HepG2 (cell line): ENCODE measurements around the gene CNTN4. TPM values are rescaled to one million over a fixed set of nuclear protein-coding genes. Genes with fewer than 3 reads are reported as not detected.

ENCODE experiments used
- ATAC-seq: fragments of 200-7000 bp; cut with Tn5 transposase; 3 replicates; pipeline ENCODE4 v1.9.1; 2020; ENCODE audit warnings: mild to moderate bottlenecking, moderate library complexity
- BruUV-seq: library from RNA; stranded (reverse); fragments of 400-500 nt; replicated peaks from 2 replicates; lab custom pipeline; 2021; lab: Mats Ljungman, UMichigan
- CTCF ChIA-PET: fragments of 300-600 bp; formaldehyde crosslinking; extraction: SDS; loops from one replicate; lab custom pipeline; 2021; ENCODE audit warnings: low total read pairs, inconsistent platforms, low intra/inter-chr PET ratio; lab: Yijun Ruan, JAX
- POLR2A ChIA-PET: fragments of 350-600 bp; sonication (Branson Sonifier 250); formaldehyde crosslinking; loops from one replicate; lab custom pipeline; 2020; ENCODE audit warnings: antibody characterized with exemption, inconsistent platforms; lab: Yijun Ruan, JAX
- DNase-seq: peaks from one replicate; pipeline ENCODE4 v3.0.0-alpha.2; 2015; ENCODE audit warnings: low spot score
- FAIRE-seq: peaks from 3 replicates; lab custom pipeline; 2011; peaks lifted over from hg19 to GRCh38; lab: Jason Lieb, UNC
- H2AFZ ChIP-seq: one replicate; pipeline ENCODE4 v1.6.1; 2011; ENCODE audit warnings: low read length, inconsistent platforms
- H3K27ac ChIP-seq: fragments of 300-600 bp; 3 replicates; pipeline ENCODE4 v1.8.0; 2011; ENCODE audit warnings: mixed run types, mild to moderate bottlenecking, mixed read lengths, low read length, inconsistent platforms; ENCODE audit not compliant: insufficient read depth; ENCODE audit errors: extremely low read length
- H3K27me3 ChIP-seq, 2 experiments: fragments of 200-600 bp in 1 of 2; 2 replicates in 1 of 2; 3 replicates in 1 of 2; pipeline versions ENCODE4 v1.6.0 to v1.8.0; 2011; ENCODE audit warnings: low read length in 2 of 2, mild to moderate bottlenecking in 2 of 2, moderate library complexity in 2 of 2, inconsistent platforms in 1 of 2; ENCODE audit not compliant: insufficient read depth in 2 of 2, control insufficient read depth in 1 of 2
- H3K36me3 ChIP-seq, 2 experiments: fragments of 200-600 bp in 1 of 2; replicated peaks in 1 of 2; 2 replicates in 1 of 2; 3 replicates in 1 of 2; pipeline versions ENCODE4 v1.5.1 to v1.8.0; 2011; ENCODE audit warnings: low read length in 2 of 2, inconsistent platforms in 1 of 2; ENCODE audit not compliant: insufficient read depth in 2 of 2, control insufficient read depth in 1 of 2
- H3K4me1 ChIP-seq: 2 replicates; pipeline ENCODE4 v1.5.1; 2012; ENCODE audit warnings: low read length, inconsistent platforms; ENCODE audit not compliant: insufficient read depth
- H3K4me2 ChIP-seq: 2 replicates; pipeline ENCODE4 v1.6.0; 2011; ENCODE audit warnings: low read depth, low read length, inconsistent platforms
- H3K4me3 ChIP-seq, 3 experiments: fragments of 200-600 bp in 1 of 3; sonication (generic), shearing (Covaris generic) in 1 of 3; replicated peaks in 1 of 3; 2 replicates each; pipeline ENCODE4 v1.5.1; 2011 to 2016; ENCODE audit warnings: low read length in 3 of 3, inconsistent platforms in 2 of 3, low read depth in 2 of 3, mild to moderate bottlenecking in 2 of 3, control low read depth in 1 of 3, mixed read lengths in 1 of 3; ENCODE audit not compliant: insufficient read depth in 1 of 3
- H3K79me2 ChIP-seq: one replicate; pipeline ENCODE4 v1.6.1; 2011; ENCODE audit warnings: low read length, inconsistent platforms; ENCODE audit not compliant: insufficient read depth
- H3K9ac ChIP-seq: 2 replicates; pipeline ENCODE4 v1.6.0; 2011; ENCODE audit warnings: mild to moderate bottlenecking, low read depth, low read length, inconsistent platforms; ENCODE audit not compliant: insufficient read depth
- H3K9me3 ChIP-seq: 2 replicates; pipeline ENCODE4 v1.5.1; 2012; ENCODE audit warnings: mild to moderate bottlenecking, low read length
- H4K20me1 ChIP-seq: 2 replicates; pipeline ENCODE4 v1.6.0; 2011; ENCODE audit warnings: inconsistent platforms, mild to moderate bottlenecking, low read length, moderate library complexity; ENCODE audit not compliant: insufficient read depth
- CCAR2 ChIP-seq: fragments of 200-400 bp; formaldehyde crosslinking; optimal IDR thresholded peaks from 2 replicates; pipeline ENCODE3; 2018; ENCODE audit warnings: low read depth, mild to moderate bottlenecking, low read length, moderate library complexity
- GLI4 ChIP-seq: sonication (generic); formaldehyde crosslinking; IDR thresholded peaks from 2 replicates; pipeline ENCODE4 v1.5.1; 2020; ENCODE audit warnings: missing genetic modification reagents, mild to moderate bottlenecking, moderate library complexity, borderline replicate concordance
- HOXA7 ChIP-seq: sonication (generic); formaldehyde crosslinking; IDR thresholded peaks from 2 replicates; pipeline ENCODE4 v1.8.1; 2022; ENCODE audit warnings: mild to moderate bottlenecking, missing genetic modification reagents, moderate library complexity
- MAZ ChIP-seq, 2 experiments: sonication (generic) in 1 of 2; formaldehyde crosslinking in 1 of 2; IDR thresholded peaks; 2 replicates each; pipeline versions ENCODE4 v1.5.0 to v1.6.1; 2012 to 2020; ENCODE audit warnings: low read depth in 2 of 2, mild to moderate bottlenecking in 2 of 2, borderline replicate concordance in 1 of 2, improper control_type of control experiment in 1 of 2, low read length in 1 of 2, missing genetic modification reagents in 1 of 2, moderate library complexity in 1 of 2
- MIXL1 ChIP-seq: IDR thresholded peaks from 2 replicates; pipeline ENCODE4 v1.6.1; 2016
- NFE2 ChIP-seq: sonication (generic); formaldehyde crosslinking; IDR thresholded peaks from 2 replicates; pipeline ENCODE4 v1.4.0; 2020; ENCODE audit warnings: missing genetic modification reagents
- ONECUT2 ChIP-seq: sonication (generic); formaldehyde crosslinking; IDR thresholded peaks from 2 replicates; pipeline ENCODE4 v1.4.0; 2020; ENCODE audit warnings: missing genetic modification reagents
- POLR2G ChIP-seq: fragments of 200-400 bp; formaldehyde crosslinking; IDR thresholded peaks from 2 replicates; pipeline ENCODE4 v1.6.1; 2018; ENCODE audit warnings: mild to moderate bottlenecking, low read depth, low read length, moderate library complexity
- PRPF4 ChIP-seq: fragments of 200-400 bp; formaldehyde crosslinking; IDR thresholded peaks from 2 replicates; pipeline ENCODE4 v1.6.1; 2016; ENCODE audit warnings: low read length, low read depth; ENCODE audit not compliant: poor library complexity, severe bottlenecking
- RFXAP ChIP-seq: sonication (generic); formaldehyde crosslinking; IDR thresholded peaks from 2 replicates; pipeline ENCODE4 v1.4.0; 2020; ENCODE audit warnings: missing genetic modification reagents, borderline replicate concordance
- SIN3A ChIP-seq: IDR thresholded peaks from 2 replicates; pipeline ENCODE4 v1.6.1; 2011; ENCODE audit warnings: low read depth, mild to moderate bottlenecking, control low read depth, low read length, borderline replicate concordance
- ZFP37 ChIP-seq: sonication (generic); formaldehyde crosslinking; IDR thresholded peaks from 2 replicates; pipeline ENCODE4 v1.4.0; 2020; ENCODE audit warnings: missing genetic modification reagents, borderline replicate concordance
- ZNF367 ChIP-seq: sonication (generic); formaldehyde crosslinking; IDR thresholded peaks from 2 replicates; pipeline ENCODE4 v1.4.0; 2020; ENCODE audit warnings: missing genetic modification reagents, borderline replicate concordance
- ZNF614 ChIP-seq: IDR thresholded peaks from 2 replicates; pipeline ENCODE4 v1.6.1; 2018; ENCODE audit warnings: missing biosample characterization, missing genetic modification reagents, inconsistent platforms, borderline replicate concordance
- ZNF670 ChIP-seq: sonication (generic); formaldehyde crosslinking; IDR thresholded peaks from 2 replicates; pipeline ENCODE4 v1.8.0; 2022; ENCODE audit warnings: mild to moderate bottlenecking, missing genetic modification reagents, borderline replicate concordance
- ZNF776 ChIP-seq: sonication (generic); formaldehyde crosslinking; IDR thresholded peaks from 2 replicates; pipeline ENCODE4 v1.4.0; 2020; ENCODE audit warnings: mild to moderate bottlenecking, missing genetic modification reagents
- WGBS: methylation state at CpG from one replicate; pipeline ENCODE4 v1.1.6; 2017; ENCODE audit warnings: low lambda C conversion rate; 5-methylcytosine and 5-hydroxymethylcytosine counted together
- in situ Hi-C: cut with HindIII; loops from 2 replicates; pipeline ENCODE4 v1.10.0; 2017; ENCODE audit warnings: low pct_unique_long_range_greater_than_20kb; ENCODE audit not compliant: extremely low pct_ligation_motif_present
- intact Hi-C: fragments of 100-400 bp; cut with micrococcal nuclease; formaldehyde crosslinking; loops from one replicate; pipeline ENCODE4 v1.10.0; 2022; ENCODE audit not compliant: unreplicated experiment
- polyA plus RNA-seq, 8 experiments: library from polyadenylated mRNA; depleted of rRNA in 3 of 8; stranded (reverse) in 7 of 8; unstranded in 1 of 8; fragments of >200 nt; fragmentation: Illumina TruSeq in 4 of 8; extraction: Trizol in 4 of 8; gene quantifications; 2 replicates each; pipeline versions ENCODE4 v1.2.1 to v1.2.3, GENCODE V29; 2011 to 2016; ENCODE audit warnings: low read depth in 4 of 8, missing spikeins in 1 of 8, mixed read lengths in 1 of 8; ENCODE audit not compliant: insufficient read depth in 1 of 8
- total RNA-seq, 5 experiments: library from RNA; depleted of rRNA; stranded (reverse); fragments of >200 nt; fragmentation: Illumina TruSeq; extraction: Trizol; gene quantifications; 2 replicates each; pipeline ENCODE4 v1.2.3, GENCODE V29; 2016; ENCODE audit warnings: low read depth in 1 of 5
- TF ChIP-seq, protein P1 (sequence below): sonication (generic); formaldehyde crosslinking; IDR thresholded peaks from 2 replicates; pipeline ENCODE4 v1.5.1; 2020; ENCODE audit warnings: missing genetic modification reagents, mild to moderate bottlenecking, borderline replicate concordance
- TF ChIP-seq, protein P2 (sequence below): sonication (generic); formaldehyde crosslinking; IDR thresholded peaks from 2 replicates; pipeline ENCODE4 v1.8.0; 2022; ENCODE audit warnings: low read depth, missing genetic modification reagents
- TF ChIP-seq, protein P3 (sequence below): sonication (generic); formaldehyde crosslinking; IDR thresholded peaks from 2 replicates; pipeline ENCODE4 v1.4.0; 2020; ENCODE audit warnings: missing genetic modification reagents

Gene CNTN4
- total and polyA plus RNA-seq, 2 of the 13 experiments (the other 11 are each of a cell fraction or from before 2014, with no cell fraction given) = 0.01 to 0.13 TPM

DNA sequence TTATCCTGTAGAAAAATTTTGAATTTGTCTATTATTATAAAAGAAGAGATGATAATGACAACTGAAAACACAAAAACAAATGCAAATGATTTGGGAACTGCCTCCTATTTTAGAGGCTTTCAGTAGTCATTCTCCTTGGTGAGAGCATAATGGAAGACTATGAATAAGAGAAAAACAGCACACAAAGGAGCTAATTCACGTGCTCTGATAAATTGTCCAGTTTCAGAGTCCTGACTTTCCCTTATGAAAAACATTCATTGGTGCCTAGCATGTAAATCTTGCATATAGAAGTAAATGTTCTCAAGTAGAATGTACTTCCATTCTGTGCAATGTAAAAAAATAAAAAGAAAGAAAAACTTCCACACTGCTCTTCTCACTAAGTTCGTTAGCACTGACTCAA, 805.4 kb downstream of the CNTN4 start:
- Histone ChIP-seq H3K4me2 (no peak overlapping the region), H3K79me2 (no peaks in the 10 kb centered on the region), H3K4me3 (no peak overlapping the region), H3K27ac (no peak overlapping the region), H3K9me3 (no peaks in the 10 kb centered on the region), H3K27me3 (no peaks in the 10 kb centered on the region), H3K9ac (no peak overlapping the region), H3K4me1 (no peaks in the 10 kb centered on the region), H4K20me1 (no peaks in the 10 kb centered on the region), H2AFZ (no peak overlapping the region), H3K36me3 (no peaks in the 10 kb centered on the region)
- no TSS peak for BruUV-seq
- POLR2A ChIA-PET = no interaction called here
- intact Hi-C loops = no loop called here
- DNase-seq (no peak), FAIRE-seq (no peak), ATAC-seq (no peak)
- CTCF ChIA-PET = no interaction called here
- in situ Hi-C loops = no loop called here
- 2% methylated on average over 2 of the region's 2 CpGs for WGBS
- TF ChIP-seq HOXA7 (CRISPR knock-in tag) = no peak
- TF ChIP-seq, protein P1, sequence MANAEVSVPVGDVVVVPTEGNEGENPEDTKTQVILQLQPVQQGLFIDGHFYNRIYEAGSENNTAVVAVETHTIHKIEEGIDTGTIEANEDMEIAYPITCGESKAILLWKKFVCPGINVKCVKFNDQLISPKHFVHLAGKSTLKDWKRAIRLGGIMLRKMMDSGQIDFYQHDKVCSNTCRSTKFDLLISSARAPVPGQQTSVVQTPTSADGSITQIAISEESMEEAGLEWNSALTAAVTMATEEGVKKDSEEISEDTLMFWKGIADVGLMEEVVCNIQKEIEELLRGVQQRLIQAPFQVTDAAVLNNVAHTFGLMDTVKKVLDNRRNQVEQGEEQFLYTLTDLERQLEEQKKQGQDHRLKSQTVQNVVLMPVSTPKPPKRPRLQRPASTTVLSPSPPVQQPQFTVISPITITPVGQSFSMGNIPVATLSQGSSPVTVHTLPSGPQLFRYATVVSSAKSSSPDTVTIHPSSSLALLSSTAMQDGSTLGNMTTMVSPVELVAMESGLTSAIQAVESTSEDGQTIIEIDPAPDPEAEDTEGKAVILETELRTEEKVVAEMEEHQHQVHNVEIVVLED (CRISPR knock-in tag) = no peak
- TF ChIP-seq SIN3A = no peak
- TF ChIP-seq PRPF4 = no peak
- no peak for TF ChIP-seq ZNF367 (CRISPR knock-in tag)
- no peak for TF ChIP-seq ZFP37 (CRISPR knock-in tag)
- TF ChIP-seq ONECUT2 (CRISPR knock-in tag) = no peak
- TF ChIP-seq MIXL1 (CRISPR knock-in tag) = no peak
- TF ChIP-seq GLI4 (CRISPR knock-in tag) = no peak
- TF ChIP-seq ZNF670 (CRISPR knock-in tag) = no peak
- TF ChIP-seq, protein P2, sequence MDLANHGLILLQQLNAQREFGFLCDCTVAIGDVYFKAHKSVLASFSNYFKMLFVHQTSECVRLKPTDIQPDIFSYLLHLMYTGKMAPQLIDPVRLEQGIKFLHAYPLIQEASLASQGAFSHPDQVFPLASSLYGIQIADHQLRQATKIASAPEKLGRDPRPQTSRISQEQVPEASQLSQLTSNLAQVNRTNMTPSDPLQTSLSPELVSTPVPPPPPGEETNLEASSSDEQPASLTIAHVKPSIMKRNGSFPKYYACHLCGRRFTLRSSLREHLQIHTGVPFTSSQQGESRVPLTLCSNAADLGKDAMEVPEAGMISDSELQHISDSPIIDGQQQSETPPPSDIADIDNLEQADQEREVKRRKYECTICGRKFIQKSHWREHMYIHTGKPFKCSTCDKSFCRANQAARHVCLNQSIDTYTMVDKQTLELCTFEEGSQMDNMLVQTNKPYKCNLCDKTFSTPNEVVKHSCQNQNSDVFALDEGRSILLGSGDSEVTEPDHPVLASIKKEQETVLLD = no peak
- no peak for TF ChIP-seq ZNF614 (CRISPR knock-in tag)
- TF ChIP-seq NFE2 (CRISPR knock-in tag) = no peak
- TF ChIP-seq ZNF776 (CRISPR knock-in tag) = no peak
- no peak for TF ChIP-seq RFXAP (CRISPR knock-in tag)
- no peak for TF ChIP-seq POLR2G
- TF ChIP-seq, protein P3, sequence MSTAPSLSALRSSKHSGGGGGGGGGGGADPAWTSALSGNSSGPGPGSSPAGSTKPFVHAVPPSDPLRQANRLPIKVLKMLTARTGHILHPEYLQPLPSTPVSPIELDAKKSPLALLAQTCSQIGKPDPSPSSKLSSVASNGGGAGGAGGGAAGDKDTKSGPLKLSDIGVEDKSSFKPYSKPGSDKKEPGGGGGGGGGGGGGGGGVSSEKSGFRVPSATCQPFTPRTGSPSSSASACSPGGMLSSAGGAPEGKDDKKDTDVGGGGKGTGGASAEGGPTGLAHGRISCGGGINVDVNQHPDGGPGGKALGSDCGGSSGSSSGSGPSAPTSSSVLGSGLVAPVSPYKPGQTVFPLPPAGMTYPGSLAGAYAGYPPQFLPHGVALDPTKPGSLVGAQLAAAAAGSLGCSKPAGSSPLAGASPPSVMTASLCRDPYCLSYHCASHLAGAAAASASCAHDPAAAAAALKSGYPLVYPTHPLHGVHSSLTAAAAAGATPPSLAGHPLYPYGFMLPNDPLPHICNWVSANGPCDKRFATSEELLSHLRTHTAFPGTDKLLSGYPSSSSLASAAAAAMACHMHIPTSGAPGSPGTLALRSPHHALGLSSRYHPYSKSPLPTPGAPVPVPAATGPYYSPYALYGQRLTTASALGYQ (CRISPR knock-in tag) = no peak
- no peak for TF ChIP-seq CCAR2
- no peak for TF ChIP-seq MAZ (IDR thresholded peaks at IDR 0.05; ENCODE audit: borderline replicate concordance, low read depth, low read length)
- no peak for TF ChIP-seq MAZ (CRISPR knock-in tag; IDR thresholded peaks at IDR 0.05; ENCODE audit: low read depth)
